Chondrocyte (in vitro differentiated cells): ENCODE measurements around the gene FTSJ1. TPM values are rescaled to one million over a fixed set of nuclear protein-coding genes. Genes with fewer than 3 reads are reported as not detected.
A peak's percentile ranks its signal among the peaks of the same experiment; 100 is the strongest.

ENCODE experiments used
- DNase-seq: peaks from one replicate; pipeline ENCODE4 v3.0.0; 2021; ENCODE audit warnings: mixed read lengths, low spot score
- H3K27ac Mint-ChIP-seq: one replicate; pipeline ENCODE4 v1.8.0; 2021; ENCODE audit warnings: mild to moderate bottlenecking, moderate library complexity, mixed read lengths; ENCODE audit not compliant: unreplicated experiment
- H3K27me3 Mint-ChIP-seq: 2 replicates; pipeline ENCODE4 v1.8.0; 2021; ENCODE audit warnings: low read depth, mixed read lengths
- H3K36me3 Mint-ChIP-seq: 2 replicates; pipeline ENCODE4 v1.8.0; 2021; ENCODE audit warnings: low read depth, mixed read lengths
- H3K4me1 Mint-ChIP-seq: 2 replicates; pipeline ENCODE4 v1.8.0; 2021; ENCODE audit warnings: low read depth, mild to moderate bottlenecking, mixed read lengths
- H3K4me3 Mint-ChIP-seq: one replicate; pipeline ENCODE4 v1.8.0; 2021; ENCODE audit warnings: mild to moderate bottlenecking, moderate library complexity, mixed read lengths; ENCODE audit not compliant: unreplicated experiment
- H3K9me3 Mint-ChIP-seq: 2 replicates; pipeline ENCODE4 v1.8.0; 2021; ENCODE audit warnings: low read depth, mixed read lengths
- CTCF ChIP-seq: fragments of 200-600 bp; sonication (generic); IDR thresholded peaks from 2 replicates; pipeline ENCODE4 v1.5.0; 2021; ENCODE audit warnings: antibody characterized with exemption, mild to moderate bottlenecking, moderate library complexity
- total RNA-seq: library from RNA; stranded (reverse); gene quantifications from 3 replicates; pipeline ENCODE4 v1.2.1, GENCODE V29; 2021

Gene FTSJ1
- total RNA-seq, 1 donor from 2014 or later: 53.3 TPM

- Mint-ChIP-seq H3K27ac (no peak overlapping the region), H3K27me3 (no peaks in the 10 kb centered on the region), H3K9me3 (peaks cover 13% of the 10 kb centered on the region), H3K36me3 (peaks cover 3% of the 10 kb centered on the region), H3K4me1 (peaks cover 14% of the 10 kb centered on the region), H3K4me3 (no peak overlapping the region)
- TF ChIP-seq CTCF: no peak
- DNase-seq: no peak
Measured at GRCh38 chrX:48460606-48461005, 15.4 kb upstream of the FTSJ1 start.

GRCh38 chrX:48461830-48462229 lies 14.2 kb upstream of the FTSJ1 start:
- H3K9me3 Mint-ChIP-seq: peaks cover 11% of the 10 kb centered on the region
- peaks cover 16% of the 10 kb centered on the region for H3K4me1 Mint-ChIP-seq
- no peak overlapping the region for H3K4me3 Mint-ChIP-seq
- no peaks in the 10 kb centered on the region for H3K27me3 Mint-ChIP-seq
- H3K36me3 Mint-ChIP-seq: peaks cover 3% of the 10 kb centered on the region
- TF ChIP-seq CTCF: no peak
- no peak for DNase-seq
- H3K27ac Mint-ChIP-seq: no peak overlapping the region

GRCh38 chrX:48465336-48465933 lies 10.6 kb upstream of the FTSJ1 start:
- Mint-ChIP-seq H3K27ac (peak overlapping the region; percentile 81), H3K36me3 (peaks cover 3% of the 10 kb centered on the region), H3K4me1 (peaks cover 16% of the 10 kb centered on the region), H3K4me3 (no peak overlapping the region), H3K9me3 (peaks cover 2% of the 10 kb centered on the region), H3K27me3 (no peaks in the 10 kb centered on the region)
- no peak for DNase-seq
- TF ChIP-seq CTCF: no peak

DNA sequence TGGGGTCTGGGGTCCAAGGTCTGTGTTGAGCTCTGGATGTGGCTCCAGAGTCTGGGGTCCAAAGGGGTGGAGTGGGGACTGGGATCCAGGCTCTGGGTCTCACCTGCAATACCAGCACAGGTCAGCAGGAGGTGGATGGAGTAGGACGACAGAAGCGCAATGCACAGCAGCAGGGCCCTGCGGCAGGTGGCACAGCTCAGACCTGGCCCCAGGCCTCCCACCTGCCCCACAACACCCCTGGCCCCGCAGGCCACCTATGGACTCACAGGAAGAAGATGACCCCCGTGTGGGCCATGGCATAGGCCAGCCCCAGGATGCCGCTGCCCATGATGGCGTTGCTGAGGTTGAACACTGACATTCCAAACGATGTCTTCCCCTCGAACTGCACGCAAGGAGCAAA lies 9.3 kb upstream of the FTSJ1 start:
- H3K4me3 Mint-ChIP-seq: no peak overlapping the region
- peaks cover 3% of the 10 kb centered on the region for H3K36me3 Mint-ChIP-seq
- peaks cover 2% of the 10 kb centered on the region for H3K9me3 Mint-ChIP-seq

GRCh38 chrX:48467281-48467761 lies 8.7 kb upstream of the FTSJ1 start:
- Mint-ChIP-seq H3K27me3 (no peaks in the 10 kb centered on the region), H3K36me3 (peaks cover 3% of the 10 kb centered on the region), H3K4me3 (no peak overlapping the region), H3K27ac (no peak overlapping the region), H3K9me3 (peaks cover 2% of the 10 kb centered on the region), H3K4me1 (peaks cover 16% of the 10 kb centered on the region)
- TF ChIP-seq CTCF: no peak
- DNase-seq: no peak

More for the DNA sequence above, 9.3 kb upstream of the FTSJ1 start:
- TF ChIP-seq CTCF: peak; percentile 35
- DNase-seq: no peak
- Mint-ChIP-seq H3K4me1 (peaks cover 16% of the 10 kb centered on the region), H3K27ac (no peak overlapping the region), H3K27me3 (no peaks in the 10 kb centered on the region)
